ENCODE results near the gene FARP1. TPM values are rescaled to one million over a fixed set of nuclear protein-coding genes. Genes with fewer than 3 reads are reported as not detected.

Gene FARP1
- total RNA-seq, 1 donor: 0.42 TPM

DNA sequence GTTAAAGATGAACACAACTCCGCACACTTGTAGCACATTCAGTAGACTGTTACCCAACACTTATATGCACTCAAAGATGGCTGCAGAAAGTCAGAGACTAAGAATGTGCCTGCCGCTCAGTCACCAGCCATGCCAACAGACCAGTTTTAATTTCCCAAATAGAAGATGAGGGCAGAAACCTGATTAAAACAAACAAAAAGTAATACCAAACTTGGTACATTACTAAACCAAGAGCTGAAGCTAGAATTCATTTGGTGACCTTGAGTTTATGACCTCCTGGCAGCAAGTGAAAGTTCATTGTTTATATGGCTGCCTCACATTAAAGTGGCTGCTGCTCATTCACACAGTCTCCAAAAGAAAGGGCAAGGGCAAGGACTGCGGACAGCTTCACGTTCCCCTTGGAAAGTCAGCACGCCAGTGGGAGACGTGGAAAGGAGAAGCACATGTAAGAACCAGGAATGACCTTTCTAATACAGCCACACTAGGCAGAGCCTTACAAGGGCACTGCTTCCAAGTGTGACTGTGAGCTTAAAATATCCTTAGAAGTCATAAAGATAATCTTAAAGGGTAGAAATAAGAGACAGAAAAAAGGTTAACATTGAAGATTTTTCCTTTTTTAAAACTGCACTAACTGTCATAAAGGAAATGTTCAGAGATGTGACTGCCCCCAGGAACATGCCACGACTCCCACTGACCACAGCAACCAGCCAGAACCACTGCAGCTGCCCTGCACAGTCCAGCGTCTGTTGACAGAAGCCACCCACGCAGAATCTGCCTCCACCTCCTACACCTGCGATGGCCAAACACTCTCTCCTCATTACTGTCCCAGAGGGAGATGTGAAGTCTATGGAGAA is 360.5 kb downstream of the FARP1 start:
- H3K27me3 ChIP-seq (ENCODE audit: insufficient read depth, low read length): no peaks in the 10 kb centered on the region
- H3K4me3 ChIP-seq (ENCODE audit: low read length): no peak overlapping the region
- H3K4me1 ChIP-seq (ENCODE audit: insufficient read depth, low read length): peaks cover 49% of the 10 kb centered on the region
- no peaks in the 10 kb centered on the region for H3K9me3 ChIP-seq (ENCODE audit: low read depth, low read length)

- Histone ChIP-seq H3K4me1 (ENCODE audit: insufficient read depth, low read length) (peaks cover 54% of the 10 kb centered on the region), H3K4me3 (ENCODE audit: low read length) (no peak overlapping the region), H3K9me3 (ENCODE audit: low read depth, low read length) (no peaks in the 10 kb centered on the region), H3K27me3 (ENCODE audit: insufficient read depth, low read length) (no peaks in the 10 kb centered on the region)
Observed at GRCh38 chr13:98504029-98504351, 361.1 kb downstream of the FARP1 start.

GRCh38 chr13:98504371-98504963 is 361.6 kb downstream of the FARP1 start:
- Histone ChIP-seq H3K27me3 (ENCODE audit: insufficient read depth, low read length) (no peaks in the 10 kb centered on the region), H3K4me3 (ENCODE audit: low read length) (no peak overlapping the region), H3K9me3 (ENCODE audit: low read depth, low read length) (no peaks in the 10 kb centered on the region), H3K4me1 (ENCODE audit: insufficient read depth, low read length) (peaks cover 57% of the 10 kb centered on the region)

Other genes with a start within 250 kb of the FARP1 start
- 69.2 TPM for gene IPO5, start 189.4 kb upstream of the FARP1 start, total RNA-seq
- gene RNF113B, start 34.2 kb downstream of the FARP1 start, total RNA-seq: not detected

All from mononuclear cell (primary cell).